Esophagus squamous epithelium (tissue), 4 donors: Measurements from ENCODE around the gene CIB4.

Source experiments
- CTCF ChIP-seq, 6 experiments: fragments of 450-650 bp in 4 of 6; fragments of 200-600 bp in 2 of 6; sonication (generic) in 2 of 6; IDR thresholded peaks; one replicate each; pipeline ENCODE4 v1.5.1; 2016 to 2019; ENCODE audit warnings: antibody characterized with exemption in 6 of 6, mild to moderate bottlenecking in 4 of 6, moderate library complexity in 4 of 6
- POLR2A ChIP-seq, 4 donors: fragments of 450-650 bp; IDR thresholded peaks; one replicate each; pipeline ENCODE4 v1.6.1; 2017; ENCODE audit warnings: antibody characterized with exemption in 4 of 4, mild to moderate bottlenecking in 4 of 4, moderate library complexity in 3 of 4

- no peak for TF ChIP-seq CTCF (IDR thresholded peaks at IDR 0.05)
- no peak for TF ChIP-seq POLR2A (IDR thresholded peaks at IDR 0.05)
Observed at GRCh38 chr2:26621469-26622199, 19.5 kb downstream of the CIB4 start.
